HFFc6 (cell line): Measurements from ENCODE around the gene PKDREJ. TPM values are rescaled to one million over a fixed set of nuclear protein-coding genes. Genes with fewer than 3 reads are reported as not detected.

Source experiments
- DNase-seq: peaks from one replicate; pipeline ENCODE4 v3.0.0-alpha.2; 2018
- H3K27ac Mint-ChIP-seq: 2 replicates; pipeline ENCODE4 v1.8.0; 2020; ENCODE audit warnings: mild to moderate bottlenecking, mixed read lengths
- H3K27me3 Mint-ChIP-seq: 2 replicates; pipeline ENCODE4 v1.8.0; 2021; ENCODE audit warnings: mild to moderate bottlenecking, moderate library complexity, mixed read lengths; ENCODE audit not compliant: insufficient read depth
- H3K36me3 Mint-ChIP-seq: 2 replicates; pipeline ENCODE4 v1.8.0; 2021; ENCODE audit warnings: low read depth, mixed read lengths
- H3K4me1 Mint-ChIP-seq: 2 replicates; pipeline ENCODE4 v1.8.0; 2020; ENCODE audit warnings: low read depth, mixed read lengths
- H3K4me3 Mint-ChIP-seq: 2 replicates; pipeline ENCODE4 v1.8.0; 2020; ENCODE audit warnings: mild to moderate bottlenecking, moderate library complexity, mixed read lengths
- H3K9me3 Mint-ChIP-seq: 2 replicates; pipeline ENCODE4 v1.8.0; 2020; ENCODE audit warnings: mild to moderate bottlenecking, mixed read lengths
- total RNA-seq, 6 experiments: library from RNA; stranded (reverse); fragmentation: NEBNext Ultra II Directional; extraction: Animal tissue kit (Norgen Biotek cat#: 25700); gene quantifications; 2 replicates in 1 of 6; 3 replicates in 5 of 6; pipeline ENCODE4 v1.2.3, GENCODE V29; 2021
- TF ChIP-seq, protein P1 (sequence below): fragments of 200-600 bp; sonication (generic); IDR thresholded peaks from 2 replicates; pipeline ENCODE4 v1.5.0; 2021; ENCODE audit warnings: antibody characterized with exemption, mild to moderate bottlenecking

Gene PKDREJ
- total RNA-seq, 6 experiments from 2014 or later, result not detected

DNA sequence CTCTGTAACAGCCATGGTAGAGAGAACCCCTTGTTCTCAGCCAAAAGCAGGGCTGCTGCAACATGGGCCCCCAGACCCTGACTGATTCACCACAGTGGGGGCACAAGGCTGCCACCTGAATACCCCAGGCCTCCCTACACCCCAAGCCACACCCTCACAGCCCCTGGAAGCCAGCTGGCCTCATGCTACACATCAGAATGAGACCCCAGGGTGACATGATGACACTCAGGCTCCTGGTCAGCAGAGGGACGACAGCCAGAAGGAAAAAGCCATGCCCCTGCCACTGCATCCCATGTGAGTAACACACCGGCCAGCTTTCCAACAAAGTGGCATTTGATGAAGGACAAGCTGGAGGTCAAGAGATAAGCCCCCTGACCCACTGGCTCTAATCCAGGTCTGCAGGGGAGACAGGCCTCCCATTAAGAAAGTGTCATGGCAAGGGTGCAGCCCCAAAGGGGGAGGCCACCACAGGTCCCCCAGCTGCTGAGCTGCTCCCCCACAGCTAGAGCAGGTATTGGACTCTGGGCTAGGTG lies 15.6 kb downstream of the PKDREJ start:
- Mint-ChIP-seq H3K27ac (no peak overlapping the region), H3K9me3 (no peaks in the 10 kb centered on the region), H3K4me3 (no peak overlapping the region), H3K27me3 (no peaks in the 10 kb centered on the region; the same call in 1 of the 2 replicates), H3K4me1 (peaks cover 23% of the 10 kb centered on the region), H3K36me3 (no peaks in the 10 kb centered on the region)
- no peak for DNase-seq
- TF ChIP-seq, protein P1, sequence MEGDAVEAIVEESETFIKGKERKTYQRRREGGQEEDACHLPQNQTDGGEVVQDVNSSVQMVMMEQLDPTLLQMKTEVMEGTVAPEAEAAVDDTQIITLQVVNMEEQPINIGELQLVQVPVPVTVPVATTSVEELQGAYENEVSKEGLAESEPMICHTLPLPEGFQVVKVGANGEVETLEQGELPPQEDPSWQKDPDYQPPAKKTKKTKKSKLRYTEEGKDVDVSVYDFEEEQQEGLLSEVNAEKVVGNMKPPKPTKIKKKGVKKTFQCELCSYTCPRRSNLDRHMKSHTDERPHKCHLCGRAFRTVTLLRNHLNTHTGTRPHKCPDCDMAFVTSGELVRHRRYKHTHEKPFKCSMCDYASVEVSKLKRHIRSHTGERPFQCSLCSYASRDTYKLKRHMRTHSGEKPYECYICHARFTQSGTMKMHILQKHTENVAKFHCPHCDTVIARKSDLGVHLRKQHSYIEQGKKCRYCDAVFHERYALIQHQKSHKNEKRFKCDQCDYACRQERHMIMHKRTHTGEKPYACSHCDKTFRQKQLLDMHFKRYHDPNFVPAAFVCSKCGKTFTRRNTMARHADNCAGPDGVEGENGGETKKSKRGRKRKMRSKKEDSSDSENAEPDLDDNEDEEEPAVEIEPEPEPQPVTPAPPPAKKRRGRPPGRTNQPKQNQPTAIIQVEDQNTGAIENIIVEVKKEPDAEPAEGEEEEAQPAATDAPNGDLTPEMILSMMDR, result no peak

DNA sequence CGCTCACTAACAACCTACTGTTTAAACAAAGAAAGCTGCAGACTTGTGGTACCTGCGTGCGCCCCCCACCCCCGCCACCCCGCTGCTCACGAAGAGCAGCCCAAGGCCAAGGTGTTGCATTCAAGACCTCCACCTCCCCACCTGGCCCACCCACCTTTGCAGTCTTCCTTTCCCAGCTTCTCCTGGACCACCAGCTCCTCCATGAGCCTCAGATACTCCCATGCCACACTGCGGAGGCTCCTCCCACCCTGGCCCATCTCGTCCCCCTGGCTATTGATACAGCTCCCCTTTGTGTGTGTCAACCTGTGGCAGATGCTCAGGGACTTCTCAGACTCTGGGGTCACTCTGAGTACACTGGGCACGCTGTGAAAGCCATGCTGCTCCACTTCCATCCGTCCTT lies 17.0 kb downstream of the PKDREJ start:
- Mint-ChIP-seq H3K4me3 (no peak overlapping the region), H3K27ac (no peak overlapping the region), H3K4me1 (peaks cover 14% of the 10 kb centered on the region), H3K9me3 (no peaks in the 10 kb centered on the region), H3K27me3 (no peaks in the 10 kb centered on the region; the same call in 1 of the 2 replicates), H3K36me3 (no peaks in the 10 kb centered on the region)
- TF ChIP-seq, protein P1, result no peak
- no peak for DNase-seq

DNA sequence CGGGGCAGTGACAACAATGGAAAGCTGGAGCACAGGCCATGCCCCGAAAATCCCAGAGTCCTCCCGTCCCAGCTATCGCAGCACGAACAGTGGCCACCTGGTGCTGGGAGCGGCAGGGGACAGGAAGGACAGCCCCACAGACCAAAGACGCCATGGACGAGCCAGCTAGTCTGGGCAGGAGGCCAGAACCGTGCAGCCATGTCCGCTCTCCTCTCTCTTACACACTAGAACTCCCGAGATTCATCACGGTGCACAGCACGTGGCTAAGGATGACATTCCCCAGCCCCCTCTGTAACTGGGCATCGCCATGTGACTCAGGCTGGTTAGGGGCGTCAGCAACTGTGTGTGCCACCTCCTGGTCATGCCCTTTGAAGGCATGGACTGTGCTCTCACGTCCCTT lies 17.6 kb downstream of the PKDREJ start:
- TF ChIP-seq, protein P1, result no peak
- no peaks in the 10 kb centered on the region for H3K9me3 Mint-ChIP-seq
- peaks cover 10% of the 10 kb centered on the region for H3K4me1 Mint-ChIP-seq
- no peak overlapping the region for H3K27ac Mint-ChIP-seq
- DNase-seq, result no peak
- no peaks in the 10 kb centered on the region; the same call in 1 of the 2 replicates for H3K27me3 Mint-ChIP-seq
- H3K36me3 Mint-ChIP-seq, result no peaks in the 10 kb centered on the region
- no peak overlapping the region for H3K4me3 Mint-ChIP-seq

DNA sequence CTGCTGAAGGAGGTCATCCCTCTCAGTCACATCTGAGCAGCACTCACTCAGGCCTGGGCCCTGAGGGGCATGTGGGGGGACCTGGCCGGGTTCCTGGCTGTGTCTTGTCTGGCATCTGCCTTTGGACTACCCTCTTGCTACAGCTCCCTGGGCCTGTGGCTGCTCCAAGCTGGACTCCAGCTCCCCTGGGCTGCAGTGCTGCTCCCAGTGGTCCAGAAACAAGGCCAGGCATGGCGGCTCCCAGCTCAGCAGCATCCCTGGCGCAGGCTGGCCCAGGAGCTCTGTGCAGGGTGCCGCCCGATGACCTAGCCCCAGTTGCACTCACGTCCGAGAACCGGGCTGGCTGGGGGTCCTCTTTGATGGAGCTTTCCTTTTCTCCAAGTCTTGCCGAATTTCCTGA lies 18.4 kb downstream of the PKDREJ start:
- TF ChIP-seq, protein P1, result no peak
- Mint-ChIP-seq H3K36me3 (no peaks in the 10 kb centered on the region), H3K4me1 (peaks cover 10% of the 10 kb centered on the region), H3K9me3 (no peaks in the 10 kb centered on the region), H3K27me3 (no peaks in the 10 kb centered on the region; the same call in 1 of the 2 replicates), H3K4me3 (no peak overlapping the region), H3K27ac (no peak overlapping the region)
- no peak for DNase-seq

DNA sequence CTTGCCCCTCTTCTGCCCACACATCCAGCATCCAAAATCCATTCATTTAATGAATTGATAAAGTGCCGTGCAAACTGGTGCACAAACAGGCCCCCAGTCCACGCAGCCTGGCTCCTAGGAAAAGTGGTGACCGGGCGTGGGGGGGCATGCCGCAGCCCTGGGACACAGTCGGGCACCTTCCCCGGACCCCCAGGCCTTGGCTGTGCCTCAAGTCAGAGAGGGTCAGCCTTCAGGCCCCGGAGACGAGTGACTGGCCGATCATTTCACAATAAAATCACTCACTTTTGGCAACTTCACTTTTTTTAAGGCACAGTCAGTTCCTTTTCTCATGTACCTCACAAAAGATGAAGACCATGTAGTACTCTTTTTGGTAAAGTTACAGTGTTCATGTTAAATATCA lies 21.1 kb downstream of the PKDREJ start:
- no peaks in the 10 kb centered on the region for H3K36me3 Mint-ChIP-seq
- no peak overlapping the region for H3K27ac Mint-ChIP-seq
- TF ChIP-seq, protein P1, result no peak
- no peaks in the 10 kb centered on the region for H3K9me3 Mint-ChIP-seq
- peaks cover 6% of the 10 kb centered on the region; the same call in 1 of the 2 replicates for H3K4me1 Mint-ChIP-seq
- no peaks in the 10 kb centered on the region; the same call in 1 of the 2 replicates for H3K27me3 Mint-ChIP-seq
- no peak for DNase-seq
- no peak overlapping the region for H3K4me3 Mint-ChIP-seq
